ENCODE results near the gene TMEM140.
"Not testable (repeated sequence)": the region's sequence is repeated elsewhere in the genome, so short reads cannot be mapped to it uniquely, and the experiment has no call there.

Gene TMEM140

GRCh38 chr7:135147899-135148721 is at the start of gene TMEM140:
TSS of gene TMEM140 (plus strand) at chr7:135148072. CDS start at chr7:135164442, 16,370 bp downstream.
- peak in 8 of 14 donors; percentile 45 to 83 (median 55) for DNase-seq

GRCh38 chr7:135098391-135098790 is 49.5 kb upstream of the TMEM140 start:
- no peak for DNase-seq

- DNase-seq: no peak
These were observed 47.0 kb upstream of the TMEM140 start for GRCh38 chr7:135100856-135101255.

GRCh38 chr7:135102372-135102771 is 45.5 kb upstream of the TMEM140 start:
- no peak for DNase-seq

DNA sequence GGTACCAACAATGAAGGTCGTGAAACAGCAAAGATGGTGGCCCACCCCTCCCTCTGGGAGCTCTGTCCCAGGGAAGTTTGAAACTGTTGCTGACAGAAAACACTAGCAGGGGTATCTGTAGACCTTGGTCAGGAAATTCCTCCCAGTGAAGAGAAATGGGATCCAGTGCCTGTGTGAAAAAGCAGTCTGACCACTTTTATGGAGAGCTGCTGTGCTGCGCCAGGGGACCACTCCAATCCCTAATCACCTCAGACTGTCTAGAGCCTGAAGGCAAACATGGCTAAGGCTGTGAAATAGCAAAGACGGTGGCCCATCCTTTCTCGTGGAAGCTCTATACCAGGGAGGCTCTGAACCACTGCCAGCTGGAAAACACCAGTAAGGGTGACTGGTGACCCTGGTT is 38.3 kb upstream of the TMEM140 start:
- DNase-seq: no peak

DNA sequence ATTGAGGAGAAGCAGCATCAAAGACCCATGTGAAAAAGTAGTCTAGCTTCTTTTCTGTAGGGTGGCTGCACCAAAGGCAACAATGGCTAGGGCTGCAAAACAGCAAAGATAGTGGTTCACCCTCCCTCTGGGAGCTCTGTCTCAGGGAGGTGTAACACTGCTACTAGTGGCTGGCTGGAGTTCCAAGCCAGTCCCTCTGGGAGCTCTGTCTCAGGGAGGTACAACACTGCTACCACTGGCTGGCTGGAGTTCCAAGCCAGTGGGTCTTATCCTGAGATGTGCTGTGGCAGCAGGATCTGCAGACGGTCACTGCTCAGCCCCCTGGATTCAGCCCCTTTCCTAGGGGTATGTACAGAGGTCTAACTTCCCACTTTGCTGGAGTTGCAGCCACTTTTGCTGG is 37.9 kb upstream of the TMEM140 start:
- no peak for DNase-seq

DNA sequence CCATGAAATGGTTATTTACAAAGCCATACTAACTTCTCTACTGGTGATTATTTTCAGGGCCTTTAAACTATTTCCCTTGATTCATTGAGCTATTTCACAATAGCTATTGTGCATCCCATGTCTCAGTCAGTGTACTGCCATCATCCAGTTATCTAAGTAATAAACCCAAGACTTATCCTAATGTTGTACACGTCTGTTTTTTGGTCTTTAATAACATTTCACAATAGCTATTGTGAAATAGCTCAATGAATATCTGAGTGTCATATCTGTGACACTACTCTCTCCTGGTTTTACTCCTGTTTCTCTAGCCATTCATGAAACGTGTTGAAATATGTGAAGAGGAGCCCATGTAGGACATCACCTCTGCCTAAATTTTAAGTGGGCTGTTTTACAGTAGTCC is 36.5 kb upstream of the TMEM140 start:
- no peak for DNase-seq

- DNase-seq: no peak
These were observed 33.2 kb upstream of the TMEM140 start for GRCh38 chr7:135114622-135115021.

- DNase-seq: no peak
These were observed 30.8 kb upstream of the TMEM140 start for GRCh38 chr7:135117096-135117495.

GRCh38 chr7:135121868-135122267 is 26.0 kb upstream of the TMEM140 start:
- no peak for DNase-seq

- not testable (repeated sequence) for DNase-seq
These were observed 23.2 kb upstream of the TMEM140 start for GRCh38 chr7:135124631-135125030.

DNA sequence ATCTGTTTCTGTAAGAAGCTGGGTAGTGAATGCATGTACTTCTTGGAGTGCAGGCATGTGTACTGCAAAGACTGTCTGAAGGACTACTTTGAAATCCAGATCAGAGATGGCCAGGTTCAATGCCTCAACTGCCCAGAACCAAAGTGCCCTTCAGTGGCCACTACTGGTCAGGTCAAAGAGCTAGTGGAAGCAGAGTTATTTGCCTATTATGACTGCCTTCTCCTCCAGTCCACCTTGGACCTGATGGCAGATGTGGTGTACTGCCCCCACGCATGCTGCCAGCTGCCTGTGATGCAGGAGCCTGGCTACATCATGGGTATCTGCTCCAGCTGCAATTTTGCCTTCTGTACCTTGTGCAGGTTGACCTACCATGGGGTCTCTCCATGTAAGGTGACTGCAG is 18.9 kb upstream of the TMEM140 start:
- no peak for DNase-seq

GRCh38 chr7:135129579-135129978 is 18.3 kb upstream of the TMEM140 start:
- DNase-seq: no peak

- no peak for DNase-seq
These were observed 3.8 kb upstream of the TMEM140 start for GRCh38 chr7:135143885-135144668.

DNA sequence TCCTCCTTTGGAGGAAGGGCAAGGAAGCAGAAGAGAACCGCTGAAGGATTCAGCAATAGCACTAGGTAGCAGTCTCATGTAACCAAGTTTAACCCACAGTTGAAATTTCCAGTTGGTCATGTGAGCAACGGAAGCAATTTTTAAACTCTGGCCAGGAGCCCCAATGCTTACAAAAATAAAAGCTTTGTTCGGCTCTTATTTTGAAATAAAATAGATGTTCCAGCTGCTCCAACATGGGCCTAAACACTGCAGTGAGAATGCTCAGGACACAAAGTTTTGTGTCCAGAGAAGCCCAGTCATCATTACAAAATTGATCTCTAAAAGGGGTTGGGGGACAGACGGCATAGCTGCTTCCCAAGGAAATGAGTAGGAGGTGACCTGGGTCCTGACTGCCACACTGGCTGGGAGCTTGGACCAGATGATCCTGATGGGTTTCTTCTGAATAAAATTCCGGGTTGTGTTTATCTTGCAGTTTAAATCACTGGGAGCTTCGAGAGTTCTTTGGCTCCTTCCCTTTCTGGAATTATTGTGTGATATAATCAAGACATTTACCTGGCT is 452 bp upstream of the TMEM140 start:
- peak in 4 of 14 donors; percentile 32 to 83 (median 44) for DNase-seq

DNA sequence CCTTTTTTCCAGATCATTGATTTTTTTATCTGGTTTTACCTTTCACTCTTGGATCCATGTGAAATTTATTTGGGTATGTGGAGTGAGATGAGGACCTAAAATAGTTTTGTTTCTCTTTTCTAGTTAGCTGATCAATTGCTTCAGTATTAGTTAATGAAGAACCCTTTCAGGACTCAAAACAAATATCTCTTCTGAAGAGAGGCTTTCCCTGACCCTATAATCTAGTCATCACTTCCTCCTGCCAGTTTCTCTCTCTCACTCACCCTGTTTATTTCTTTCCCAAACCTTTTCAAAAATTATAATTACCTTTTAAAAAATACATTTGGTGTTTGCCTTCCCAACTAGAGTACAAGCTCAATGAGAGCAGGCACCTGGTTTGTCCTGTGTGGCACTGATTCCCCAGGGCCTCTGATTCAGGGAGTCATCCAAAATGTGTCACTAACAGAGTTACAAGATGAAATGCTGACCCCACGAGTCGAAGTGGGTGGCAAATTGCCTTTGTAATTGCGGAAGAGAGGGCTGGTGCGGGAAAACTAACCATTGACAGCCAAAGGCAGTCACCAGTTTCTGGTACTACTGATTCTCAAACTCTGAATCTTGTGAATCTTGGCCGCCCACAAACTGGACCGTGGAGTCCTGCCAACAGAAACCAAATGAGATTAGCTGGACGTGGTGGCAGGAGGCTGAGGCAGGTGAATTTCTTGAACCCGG is 2.4 kb downstream of the TMEM140 start:
- no peak for DNase-seq

DNA sequence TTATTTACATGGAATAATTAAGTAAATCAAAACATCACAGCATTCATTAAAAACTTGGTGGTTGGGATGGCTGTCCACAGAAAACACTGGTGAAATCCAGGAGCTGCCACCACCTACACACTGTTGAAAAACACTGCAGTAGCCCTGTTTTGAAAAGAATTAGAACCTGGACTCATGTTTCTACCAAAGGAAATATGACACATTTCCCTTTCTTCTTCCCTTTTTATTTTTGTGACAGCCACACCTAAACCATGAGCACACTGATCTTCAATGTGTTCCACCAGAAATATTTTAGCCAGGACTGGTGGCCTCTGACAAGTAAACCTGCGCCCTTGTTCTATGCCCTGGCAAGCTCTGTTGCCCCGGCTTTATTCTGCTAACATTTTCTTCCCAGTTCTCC is 3.3 kb downstream of the TMEM140 start:
- no peak for DNase-seq

GRCh38 chr7:135151533-135151932 is 3.7 kb downstream of the TMEM140 start:
- no peak for DNase-seq

DNA sequence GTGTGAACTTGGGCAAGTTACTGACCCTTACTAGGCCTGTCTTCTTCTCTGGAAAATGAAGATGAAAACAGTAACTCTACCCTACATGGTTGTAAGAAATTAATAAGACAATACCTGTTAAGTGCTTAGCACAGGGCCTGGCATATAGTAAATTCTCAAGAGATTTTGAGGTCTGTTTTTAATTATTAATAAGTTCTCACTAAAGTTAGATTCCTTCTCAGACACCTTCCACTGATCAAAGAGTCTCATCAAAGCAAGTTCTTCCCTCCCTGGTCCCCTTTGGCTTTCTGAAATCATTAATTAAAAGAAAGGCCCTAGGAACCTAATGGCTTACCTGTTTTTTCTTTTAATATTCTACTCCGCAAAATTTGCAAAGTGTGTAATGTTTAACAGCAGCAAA is 4.6 kb downstream of the TMEM140 start:
- DNase-seq: no peak

- no peak for DNase-seq
These were observed 6.9 kb downstream of the TMEM140 start for GRCh38 chr7:135154734-135155133.

- DNase-seq: no peak
These were observed 8.4 kb downstream of the TMEM140 start for GRCh38 chr7:135156290-135156689.

DNA sequence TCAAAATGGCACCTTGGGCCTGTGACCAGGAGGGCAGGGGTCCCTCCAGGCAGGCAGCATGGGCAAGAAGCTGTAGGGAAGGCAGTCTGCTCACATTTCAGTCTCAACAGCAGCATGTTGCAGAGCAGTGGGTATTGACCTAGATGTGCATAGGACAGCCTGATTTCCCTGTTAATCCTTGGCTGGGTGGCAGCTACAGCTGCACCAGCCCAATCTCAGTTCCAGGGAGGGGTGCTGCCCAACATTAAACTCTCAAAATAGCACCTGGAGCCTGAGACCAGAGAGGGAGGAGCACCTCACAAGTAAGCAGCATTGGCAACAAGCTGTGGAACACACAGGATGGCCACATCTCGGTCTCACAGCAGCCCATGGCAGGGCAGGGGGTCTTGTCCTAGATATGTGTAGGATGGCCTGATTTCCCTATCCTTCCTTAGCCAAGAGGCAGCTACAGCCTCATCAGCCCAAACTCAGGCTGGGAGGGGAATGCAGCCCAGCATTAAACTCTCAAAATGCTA is 10.3 kb downstream of the TMEM140 start:
- DNase-seq: no peak

DNA sequence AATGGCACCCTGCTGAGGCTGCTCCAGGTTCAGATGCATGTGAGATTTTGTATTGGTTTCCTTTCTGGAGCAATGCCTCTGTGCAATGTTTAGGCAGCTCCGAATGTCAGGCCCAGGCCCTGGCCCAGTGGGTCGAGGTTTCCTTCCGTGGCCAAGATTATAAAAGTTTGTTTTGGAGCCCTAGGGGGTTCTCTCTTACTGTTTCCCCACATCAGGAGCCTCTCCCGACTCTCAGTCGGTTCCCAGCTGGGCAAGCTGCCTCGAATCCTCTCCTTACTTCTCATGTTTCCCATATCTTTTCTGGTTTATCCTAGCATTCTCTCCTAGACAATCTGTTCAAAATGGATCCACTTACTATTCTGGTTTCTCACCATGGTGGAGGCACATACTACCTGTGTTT is 11.0 kb downstream of the TMEM140 start:
- DNase-seq: no peak
